HG03095 (cell line): ENCODE results near the gene ROGDI.
A peak's percentile ranks its signal among the peaks of the same experiment; 100 is the strongest.

Source experiments
- ATAC-seq: cut with Tn5 transposase; IDR thresholded peaks from one replicate; pipeline ENCODE4 v1.9.1; 2021; ENCODE audit warnings: moderate library complexity; ENCODE audit not compliant: unreplicated experiment

Gene ROGDI, protein sequence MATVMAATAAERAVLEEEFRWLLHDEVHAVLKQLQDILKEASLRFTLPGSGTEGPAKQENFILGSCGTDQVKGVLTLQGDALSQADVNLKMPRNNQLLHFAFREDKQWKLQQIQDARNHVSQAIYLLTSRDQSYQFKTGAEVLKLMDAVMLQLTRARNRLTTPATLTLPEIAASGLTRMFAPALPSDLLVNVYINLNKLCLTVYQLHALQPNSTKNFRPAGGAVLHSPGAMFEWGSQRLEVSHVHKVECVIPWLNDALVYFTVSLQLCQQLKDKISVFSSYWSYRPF

DNA sequence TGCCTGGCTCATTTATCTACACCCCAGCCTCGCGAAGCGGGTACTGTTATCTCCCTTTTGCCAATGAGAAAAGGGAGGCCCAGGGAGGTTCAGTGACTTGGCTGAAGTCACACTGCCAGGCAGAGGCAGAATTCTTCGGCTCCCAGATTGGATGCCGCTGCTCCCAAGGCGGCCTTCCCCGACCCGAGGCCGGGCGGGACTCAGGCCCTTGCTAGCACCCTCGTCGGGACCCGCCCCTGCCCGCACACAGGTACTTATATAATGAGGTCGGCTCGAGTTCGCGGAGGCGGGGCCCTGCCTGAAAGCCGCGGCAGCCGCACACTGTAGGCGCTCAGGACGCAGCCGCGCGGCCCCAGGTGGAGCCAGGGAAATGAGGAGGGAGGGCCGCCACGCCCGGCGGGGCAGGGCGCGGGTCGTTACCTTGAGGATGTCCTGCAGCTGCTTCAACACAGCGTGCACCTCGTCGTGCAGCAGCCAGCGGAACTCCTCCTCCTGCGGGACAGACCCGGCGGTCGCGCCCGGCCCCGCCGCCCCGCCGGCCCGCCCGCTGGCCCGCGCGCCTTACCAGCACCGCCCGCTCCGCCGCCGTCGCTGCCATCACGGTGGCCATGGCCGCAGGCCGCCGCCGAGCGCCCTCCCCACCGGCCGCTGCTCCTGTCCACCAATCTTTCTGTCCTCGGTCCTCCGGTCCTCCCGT lies at the start of gene ROGDI:
Gene ROGDI, minus strand, starts transcription at position 672 of the 697 bp plus-strand sequence. Its CDS starts 62 bp downstream, at position 610.
- ATAC-seq, result peak; percentile 52

DNA sequence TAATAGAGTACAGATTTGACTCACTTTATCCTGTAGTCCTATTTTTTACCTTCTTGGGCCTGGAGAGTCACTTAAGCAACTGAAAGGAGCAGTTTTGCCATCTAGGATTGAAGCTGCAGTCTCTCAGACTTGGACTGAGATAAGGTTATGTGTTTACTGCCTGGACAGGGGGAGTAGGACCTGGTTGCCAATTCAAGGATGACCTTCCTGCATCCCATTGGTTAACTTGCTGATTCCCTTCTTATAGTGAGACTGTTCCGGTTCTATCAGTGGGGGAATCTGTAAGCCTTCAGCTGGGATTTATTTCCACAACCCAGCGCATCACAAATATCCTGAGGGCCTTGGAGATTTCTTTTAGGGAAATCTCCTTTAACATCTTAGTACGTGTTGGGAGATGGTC lies 47.8 kb upstream of the ROGDI start:
- no peak for ATAC-seq

DNA sequence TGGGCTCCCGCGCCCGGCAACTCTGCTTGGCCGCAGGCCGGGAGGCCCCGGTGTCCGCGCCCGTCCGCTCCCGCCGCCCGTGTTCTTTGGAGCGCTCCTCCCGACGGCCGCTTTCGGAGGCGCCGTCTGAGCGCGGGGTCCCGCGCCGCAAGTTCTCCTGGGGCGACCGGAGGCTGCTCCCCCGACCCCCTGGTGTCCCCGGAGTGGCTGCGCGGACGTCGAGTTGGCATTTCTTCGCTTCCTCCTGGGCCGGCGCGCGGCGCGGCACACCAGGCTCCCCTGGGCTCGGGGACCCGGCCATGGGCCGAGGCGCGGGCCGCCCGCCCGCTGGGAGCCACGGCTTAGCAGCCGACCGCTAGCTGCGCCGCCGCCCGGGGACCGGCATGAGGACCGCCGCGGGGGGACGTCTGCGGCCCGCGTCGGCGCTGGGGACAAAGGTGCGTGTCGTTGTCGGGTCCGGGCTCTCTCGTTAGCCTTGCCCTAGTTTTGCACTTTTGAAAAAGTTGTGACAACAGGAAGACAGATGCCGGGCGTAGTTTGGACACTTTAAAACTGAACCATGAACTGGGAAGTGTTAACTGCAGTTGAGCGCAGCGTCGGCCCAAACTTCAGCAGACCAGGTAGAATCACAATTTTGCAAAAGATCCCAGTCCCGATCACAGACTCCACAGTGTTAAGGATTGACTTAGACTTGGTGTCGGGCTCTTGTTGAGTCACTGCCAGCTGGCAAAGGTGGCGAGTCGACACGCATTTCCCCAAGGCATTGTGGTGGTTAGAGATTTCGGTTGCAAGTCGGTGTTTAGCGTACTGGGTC lies 45.5 kb upstream of the ROGDI start:
- peak; percentile 26 for ATAC-seq

DNA sequence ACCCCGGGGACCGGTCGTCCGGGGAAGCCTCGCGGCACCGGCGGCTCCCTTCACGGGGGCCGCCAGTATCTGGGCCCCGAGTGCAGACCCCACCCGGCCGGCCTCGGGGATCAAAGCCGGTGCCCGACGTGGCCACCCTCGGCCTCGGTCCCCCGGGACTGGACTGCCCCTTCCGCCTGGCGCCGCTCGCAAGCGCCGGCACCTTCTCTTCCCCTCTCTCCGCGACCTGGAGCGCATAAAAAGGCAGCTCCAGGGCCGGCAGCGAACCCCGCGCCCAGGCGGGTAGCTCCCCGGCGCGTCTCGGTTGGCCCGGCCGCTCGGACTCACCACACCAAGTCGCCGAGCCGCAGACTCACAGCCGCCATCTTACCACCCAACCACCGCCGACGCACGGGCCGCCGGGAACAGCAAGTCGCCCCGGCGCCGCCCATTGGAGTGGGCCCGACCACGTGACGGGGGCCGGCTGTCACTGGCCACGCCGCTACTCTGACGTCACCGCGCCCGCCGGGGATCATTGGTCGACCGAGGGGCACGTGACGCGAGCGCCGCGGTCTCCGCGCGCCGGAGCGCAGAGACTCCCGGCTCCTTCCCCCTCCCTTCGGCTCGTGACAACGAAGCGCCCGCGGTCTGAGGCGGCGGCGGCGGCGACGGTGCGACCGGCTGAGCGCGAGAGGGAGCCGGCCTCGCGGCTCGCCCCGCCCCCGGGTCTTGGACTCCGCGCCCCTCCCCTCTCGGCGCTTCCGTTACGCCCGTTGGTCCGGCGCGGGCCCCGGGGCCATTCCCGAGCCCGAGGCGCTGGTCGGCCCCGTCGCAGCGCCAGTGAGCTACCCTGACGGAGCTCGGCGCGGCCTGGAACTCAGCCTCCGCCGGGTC lies 44.7 kb upstream of the ROGDI start, which contains the start of the genes GLYR1 and UBN1:
Gene GLYR1, minus strand, starts transcription at position 388 of the 873 bp plus-strand sequence. Its CDS starts 23 bp downstream, at position 365.
Gene UBN1, plus strand, starts transcription at position 581 of the 873 bp plus-strand sequence. CDS start 5,437 bp downstream, outside the sequence.
- ATAC-seq, result peak; percentile 80

DNA sequence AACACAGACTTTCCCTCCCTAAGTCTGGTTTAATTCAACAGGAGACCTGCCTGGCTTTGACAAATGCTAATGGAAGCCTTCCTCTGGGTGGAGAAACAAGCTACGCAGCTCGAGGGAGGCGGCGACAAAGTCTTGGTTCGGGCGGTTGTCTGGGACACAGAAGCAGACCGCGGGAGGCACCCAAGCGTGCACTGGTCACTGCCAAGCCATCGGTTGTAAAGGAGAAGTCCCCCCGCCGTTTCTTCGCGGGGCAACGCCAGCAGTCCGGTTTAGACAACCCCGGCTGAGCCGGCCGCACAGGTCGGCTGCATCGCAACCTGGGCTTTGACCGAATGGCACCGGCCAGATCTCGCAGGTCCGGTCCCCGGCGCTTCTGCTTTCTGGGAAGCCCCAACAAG lies 44.1 kb upstream of the ROGDI start:
- no peak for ATAC-seq

DNA sequence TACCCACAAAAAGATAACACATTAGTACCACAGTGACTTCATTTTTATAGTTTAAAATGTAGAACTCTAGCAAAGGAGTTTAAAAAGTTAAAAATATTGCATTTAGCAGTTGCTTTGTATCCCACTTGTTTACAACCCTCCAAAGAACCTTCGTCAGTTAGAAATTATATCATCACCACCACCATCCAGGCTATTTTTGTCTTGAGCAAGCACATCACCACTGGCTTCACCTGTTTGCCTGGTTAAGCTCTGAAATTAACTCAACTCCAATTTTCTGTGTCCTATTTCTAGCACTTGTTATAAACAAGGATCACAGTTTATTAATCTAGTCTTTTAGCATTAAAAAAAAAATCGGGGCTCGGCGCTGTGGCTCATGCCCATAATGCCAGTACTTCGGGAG lies 38.6 kb upstream of the ROGDI start:
- no peak for ATAC-seq

DNA sequence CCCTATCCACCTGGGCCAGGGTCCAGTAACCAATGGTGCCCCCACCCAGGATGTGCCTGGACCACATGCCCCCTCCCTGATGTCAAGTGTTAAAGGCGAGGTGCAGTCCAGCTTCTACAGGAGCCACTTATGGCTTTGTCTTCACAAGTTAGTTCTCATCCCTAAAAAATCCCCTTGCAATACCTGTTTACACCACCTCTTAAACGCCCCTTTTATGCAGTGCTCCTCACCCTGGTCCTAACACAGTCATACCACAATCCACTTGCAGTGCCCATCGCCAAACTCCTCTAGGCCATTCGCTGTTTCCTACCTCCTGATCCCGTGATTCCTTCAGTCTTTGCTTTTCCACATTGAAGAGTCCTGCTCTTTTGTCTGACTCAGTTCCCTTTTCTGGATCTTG lies 37.5 kb upstream of the ROGDI start:
- no peak for ATAC-seq

DNA sequence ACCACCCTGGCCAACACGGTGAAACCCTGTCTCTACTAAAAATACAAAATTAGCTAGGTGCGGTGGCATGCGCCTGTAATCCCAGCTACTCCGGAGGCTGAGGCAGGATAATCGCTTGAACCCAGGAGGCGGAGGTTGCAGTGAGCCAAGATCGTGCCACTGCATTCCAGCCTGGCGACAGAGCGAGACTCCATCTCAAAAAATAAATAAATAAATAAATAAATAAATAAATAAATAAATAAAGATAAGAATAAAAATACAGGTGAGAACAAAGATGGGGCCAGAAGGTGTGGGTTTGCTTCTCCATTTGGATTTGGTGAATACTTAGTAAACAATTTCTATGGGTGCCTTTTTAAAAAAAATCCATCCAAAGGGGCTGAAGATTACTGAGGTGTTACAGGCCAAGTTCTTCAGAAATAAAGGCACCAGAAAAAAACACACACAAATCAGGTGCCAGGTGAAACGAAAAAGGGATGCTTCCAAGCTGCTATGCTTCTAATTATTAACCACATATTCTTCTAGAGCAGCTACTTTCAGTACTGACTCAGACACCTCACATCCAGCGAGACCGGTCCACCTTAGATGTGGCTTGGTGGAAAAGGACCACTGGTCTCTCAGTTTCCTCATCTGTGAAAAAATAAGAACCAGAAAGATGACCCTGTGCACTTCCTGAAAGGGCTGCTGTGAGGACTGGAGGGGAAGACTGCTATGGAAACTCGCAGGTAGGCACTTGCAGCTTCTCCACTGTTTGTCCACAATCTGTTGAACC lies 35.5 kb upstream of the ROGDI start:
- no peak for ATAC-seq

DNA sequence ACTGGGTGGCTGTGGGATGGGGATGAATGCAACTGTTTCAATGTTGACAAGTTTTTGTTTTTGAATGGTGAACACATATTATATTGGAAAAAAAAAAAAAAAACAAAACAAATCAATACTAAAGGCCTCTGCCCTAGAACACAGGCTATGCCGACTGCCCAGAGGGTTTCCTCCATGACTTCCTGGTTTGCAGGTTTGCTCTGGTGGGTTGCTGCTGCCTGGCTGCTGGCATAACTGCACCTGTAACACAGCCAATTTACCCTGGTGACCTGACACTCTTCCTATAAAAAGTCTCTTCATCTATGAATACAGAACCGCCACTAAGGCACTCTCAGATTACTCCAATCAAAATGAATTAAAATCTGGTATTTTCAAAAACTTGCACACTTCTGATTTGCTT lies 34.3 kb upstream of the ROGDI start:
- no peak for ATAC-seq

DNA sequence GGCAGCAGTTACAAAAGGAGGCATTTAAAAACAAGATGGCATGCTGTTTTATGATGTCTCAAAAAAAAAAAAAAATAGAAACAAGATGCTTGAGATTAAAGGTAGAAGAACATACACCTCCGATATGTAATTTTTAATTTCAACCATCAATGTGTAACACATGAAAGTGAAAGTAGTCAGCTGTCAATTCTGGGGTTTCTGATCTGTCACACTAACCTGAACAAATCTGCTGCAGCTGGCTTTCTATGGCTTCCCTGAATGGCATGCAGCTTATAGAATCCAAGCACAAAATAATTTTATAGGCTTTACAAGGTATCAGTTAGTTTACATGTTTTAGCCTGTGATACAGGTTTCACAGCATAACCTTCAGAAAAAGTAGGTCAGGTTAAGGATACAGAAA lies 31.2 kb upstream of the ROGDI start:
- no peak for ATAC-seq

DNA sequence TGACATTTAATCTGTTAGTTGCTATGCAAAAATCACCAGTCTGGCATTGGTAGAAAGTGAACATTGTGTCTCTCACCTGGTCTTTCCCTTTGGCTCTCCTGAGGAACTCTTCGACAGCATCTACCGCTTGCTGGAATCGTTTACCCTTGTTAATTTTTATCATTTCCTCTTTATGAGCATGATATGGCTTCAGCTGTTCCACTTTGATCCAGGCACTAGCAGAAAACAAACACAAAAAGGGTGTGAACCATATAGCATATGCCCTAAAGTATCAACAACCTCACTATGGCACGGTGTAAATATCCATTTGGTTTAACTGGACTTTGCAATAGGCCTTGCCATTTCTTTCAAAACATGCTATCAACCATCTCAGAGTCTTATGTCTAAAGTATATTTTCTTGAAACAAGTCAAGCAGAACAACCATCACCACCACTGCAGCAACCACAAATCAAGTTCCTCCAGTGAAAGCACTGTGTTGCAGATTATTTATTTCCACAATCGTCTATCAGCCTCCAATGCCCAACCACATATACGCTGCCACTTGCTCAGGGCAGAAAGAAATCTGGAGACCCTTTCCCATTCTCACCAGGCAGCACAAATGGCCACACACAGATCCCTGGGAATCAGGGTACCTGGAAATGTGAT lies 30.4 kb upstream of the ROGDI start:
- no peak for ATAC-seq

DNA sequence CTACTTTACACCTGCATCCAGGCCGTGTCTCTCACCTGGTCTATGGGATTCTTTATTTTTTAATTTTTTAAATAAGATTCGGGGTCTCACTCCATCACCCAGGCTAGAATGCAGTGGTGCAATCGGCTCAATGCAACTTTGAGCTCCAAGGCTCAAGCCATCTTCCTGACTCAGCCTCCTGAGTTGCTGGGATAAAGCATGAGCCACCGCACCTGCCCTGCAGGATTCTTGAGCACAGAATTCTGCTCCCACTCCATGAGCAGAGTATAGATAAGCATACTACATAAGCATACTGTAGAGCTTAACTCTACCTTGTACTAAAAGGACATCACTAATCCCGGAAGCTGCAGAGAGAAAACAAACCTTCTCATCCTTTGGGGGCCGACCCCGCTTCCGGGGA lies 29.2 kb upstream of the ROGDI start:
- no peak for ATAC-seq

DNA sequence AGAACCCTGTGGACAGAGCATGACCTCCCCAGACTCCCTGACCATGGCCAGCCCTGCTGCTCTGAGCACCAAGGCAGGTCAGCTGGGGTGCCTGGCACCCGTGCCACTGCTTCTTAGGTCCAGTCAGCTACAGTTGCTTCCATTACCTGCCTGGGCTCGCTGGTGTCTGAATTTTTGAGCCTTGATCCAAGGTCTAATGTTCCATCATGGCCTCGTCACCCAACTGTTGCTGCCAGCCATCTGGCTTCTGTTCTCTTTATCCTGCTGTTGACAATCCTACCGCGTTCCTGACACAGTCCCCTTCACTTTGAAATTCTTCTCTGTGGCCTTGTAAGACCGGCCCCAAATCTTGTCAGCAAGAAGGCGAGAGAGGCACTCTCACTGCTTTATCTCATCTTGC lies 28.0 kb upstream of the ROGDI start:
- no peak for ATAC-seq

DNA sequence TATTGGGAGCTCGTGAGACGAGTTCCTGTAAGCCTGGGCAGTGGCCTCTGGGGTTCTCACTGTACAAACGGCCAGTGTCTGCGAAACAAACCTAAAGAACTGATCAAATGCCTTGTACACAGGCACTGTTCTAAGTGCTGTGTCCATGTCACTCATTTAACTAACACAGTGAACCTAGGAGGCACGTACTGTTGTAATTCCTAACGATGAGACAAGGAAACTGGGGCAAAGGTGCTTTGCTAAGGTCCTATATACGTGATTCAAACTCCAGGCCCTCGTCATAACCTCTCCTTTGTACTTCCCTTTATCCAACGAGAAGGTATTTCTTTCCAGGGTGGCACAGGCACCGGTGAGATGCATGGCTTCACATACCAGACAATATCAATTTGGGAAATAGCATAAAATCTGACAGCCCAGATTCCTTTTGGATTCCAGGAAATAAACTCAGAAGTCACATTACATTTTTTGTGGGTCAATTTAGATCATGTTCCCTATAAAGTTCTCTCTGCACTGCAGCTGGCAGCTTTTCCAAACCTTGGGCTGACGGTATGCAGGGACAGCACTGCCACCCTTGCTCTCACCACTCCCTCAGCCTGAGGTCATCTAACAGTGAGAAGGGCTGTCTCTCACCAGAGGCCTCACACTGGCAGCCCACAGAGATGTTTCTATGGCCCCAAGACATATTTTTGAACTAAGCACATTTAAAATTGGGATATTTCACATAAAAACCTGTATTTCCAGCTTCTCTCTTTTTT lies 26.3 kb upstream of the ROGDI start:
- ATAC-seq, result no peak

DNA sequence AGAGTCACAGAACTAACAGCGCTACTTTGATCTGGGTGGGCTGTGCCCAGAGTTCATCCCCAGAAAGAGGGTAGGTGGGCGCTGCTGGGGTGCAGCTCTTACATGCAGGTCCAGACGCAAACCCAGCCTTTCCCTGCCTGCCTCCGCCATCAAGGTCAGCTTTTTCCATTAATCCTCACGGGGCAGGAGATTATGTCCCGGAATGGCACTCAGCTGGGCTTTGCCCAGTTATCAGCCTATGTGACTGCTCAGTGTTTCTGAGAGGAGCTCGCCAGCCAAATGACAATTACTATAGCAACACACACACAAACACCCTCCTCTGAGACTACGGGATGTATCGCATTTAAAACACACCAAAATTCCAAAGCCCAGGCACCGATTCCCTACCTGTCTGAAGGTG lies 24.5 kb upstream of the ROGDI start:
- ATAC-seq, result no peak

DNA sequence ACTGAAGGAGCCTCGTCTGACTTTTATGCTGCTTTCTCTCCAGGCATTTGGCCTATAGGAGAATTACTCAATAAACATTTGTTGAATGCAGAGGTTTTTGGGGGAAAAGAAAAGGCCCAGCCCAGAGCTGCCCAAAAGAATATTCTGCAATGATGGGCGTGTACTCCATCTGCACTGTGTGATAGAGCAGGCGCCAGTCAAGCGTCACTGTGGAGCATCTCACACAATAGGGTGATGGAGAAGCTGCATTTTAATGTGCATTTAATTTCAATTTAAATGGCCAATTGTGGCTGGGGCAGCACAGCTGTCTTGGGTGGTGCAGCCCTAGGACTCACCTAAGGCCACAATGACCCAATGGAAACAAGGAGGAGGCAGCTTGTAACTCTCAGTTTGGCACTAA lies 24.1 kb upstream of the ROGDI start:
- ATAC-seq, result no peak

DNA sequence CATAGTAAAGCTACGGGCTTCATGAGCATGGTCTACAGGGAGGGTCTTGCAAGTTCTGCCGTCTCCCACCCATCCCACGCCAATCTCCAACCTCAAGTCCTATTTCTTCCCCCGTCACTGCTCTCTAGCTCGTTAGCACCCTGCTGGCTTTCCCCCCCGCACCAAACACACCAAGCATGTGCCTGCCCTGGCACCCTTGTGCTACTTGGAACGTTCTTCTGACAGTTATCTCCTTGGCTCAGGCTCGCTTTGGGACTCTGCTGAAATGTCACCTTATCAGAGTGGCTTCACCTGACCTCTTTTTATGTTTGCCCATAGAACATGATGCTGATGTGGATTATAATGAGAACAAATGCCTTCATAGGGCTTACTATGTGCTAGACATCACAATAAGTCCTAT lies 22.8 kb upstream of the ROGDI start:
- no peak for ATAC-seq

DNA sequence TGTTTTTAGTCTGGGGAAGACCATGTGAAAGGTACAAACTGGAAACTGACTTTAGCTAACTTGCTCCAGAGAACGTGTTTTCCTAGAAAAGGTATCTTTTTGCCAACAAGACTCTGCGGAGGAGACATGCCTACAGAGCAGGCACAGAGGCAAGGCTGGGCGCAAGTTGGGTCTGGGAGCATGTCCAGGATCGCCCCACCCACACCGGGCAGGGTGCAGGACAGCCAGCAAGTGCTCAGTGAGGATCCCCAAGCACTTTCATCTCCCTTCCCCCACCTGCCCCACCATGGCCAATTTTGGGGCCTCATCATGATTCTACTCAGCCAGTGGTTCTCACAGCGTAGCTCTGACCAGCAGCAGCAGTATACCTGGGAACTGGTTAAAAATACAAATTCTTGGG lies 18.2 kb upstream of the ROGDI start:
- ATAC-seq, result no peak
